Nephron progenitor cell (in vitro differentiated cells): ENCODE results near the gene CNR1.

ENCODE experiments used
- DNase-seq: peaks from one replicate; pipeline ENCODE4 v3.0.0; 2021
- H3K27ac Mint-ChIP-seq: 2 replicates; pipeline ENCODE4 v1.8.0; 2021; ENCODE audit warnings: mild to moderate bottlenecking, moderate library complexity, mixed read lengths
- H3K27me3 Mint-ChIP-seq: 2 replicates; pipeline ENCODE4 v1.8.0; 2021; ENCODE audit warnings: mild to moderate bottlenecking, low read depth, mixed read lengths; ENCODE audit not compliant: poor library complexity
- H3K36me3 Mint-ChIP-seq: 2 replicates; pipeline ENCODE4 v1.8.0; 2021; ENCODE audit warnings: low read depth, mixed read lengths
- H3K4me1 Mint-ChIP-seq: 2 replicates; pipeline ENCODE4 v1.8.0; 2021; ENCODE audit warnings: mixed read lengths
- H3K4me3 Mint-ChIP-seq: 2 replicates; pipeline ENCODE4 v1.8.0; 2021; ENCODE audit warnings: mild to moderate bottlenecking, moderate library complexity, mixed read lengths
- H3K9me3 Mint-ChIP-seq: 2 replicates; pipeline ENCODE4 v1.8.0; 2021; ENCODE audit warnings: mild to moderate bottlenecking, moderate library complexity, mixed read lengths
- TF ChIP-seq, protein P1 (sequence below): fragments of 200-600 bp; sonication (generic); IDR thresholded peaks from 2 replicates; pipeline ENCODE4 v1.5.0; 2021; ENCODE audit warnings: antibody characterized with exemption

CNR1 gene

DNA sequence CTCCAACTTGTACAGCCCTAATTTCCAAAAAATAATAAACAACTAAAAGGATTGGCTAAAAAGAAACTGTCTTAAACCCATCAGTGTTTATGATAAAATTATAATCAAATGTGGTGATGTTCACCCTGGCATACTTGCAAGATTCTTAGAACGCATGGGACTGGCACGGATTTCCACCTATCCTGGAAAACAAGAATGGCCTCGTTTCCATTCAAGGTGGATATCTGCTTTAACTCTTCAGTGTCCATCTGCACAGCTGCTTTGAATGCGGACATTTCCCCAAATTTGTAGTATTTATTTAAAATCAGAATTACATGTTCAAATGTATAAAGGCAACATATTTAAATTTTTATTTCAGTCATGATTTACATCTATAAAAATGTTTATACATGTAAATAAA is 4.2 kb downstream of the CNR1 start:
- H3K4me1 Mint-ChIP-seq, result peaks cover 25% of the 10 kb centered on the region
- TF ChIP-seq, protein P1, sequence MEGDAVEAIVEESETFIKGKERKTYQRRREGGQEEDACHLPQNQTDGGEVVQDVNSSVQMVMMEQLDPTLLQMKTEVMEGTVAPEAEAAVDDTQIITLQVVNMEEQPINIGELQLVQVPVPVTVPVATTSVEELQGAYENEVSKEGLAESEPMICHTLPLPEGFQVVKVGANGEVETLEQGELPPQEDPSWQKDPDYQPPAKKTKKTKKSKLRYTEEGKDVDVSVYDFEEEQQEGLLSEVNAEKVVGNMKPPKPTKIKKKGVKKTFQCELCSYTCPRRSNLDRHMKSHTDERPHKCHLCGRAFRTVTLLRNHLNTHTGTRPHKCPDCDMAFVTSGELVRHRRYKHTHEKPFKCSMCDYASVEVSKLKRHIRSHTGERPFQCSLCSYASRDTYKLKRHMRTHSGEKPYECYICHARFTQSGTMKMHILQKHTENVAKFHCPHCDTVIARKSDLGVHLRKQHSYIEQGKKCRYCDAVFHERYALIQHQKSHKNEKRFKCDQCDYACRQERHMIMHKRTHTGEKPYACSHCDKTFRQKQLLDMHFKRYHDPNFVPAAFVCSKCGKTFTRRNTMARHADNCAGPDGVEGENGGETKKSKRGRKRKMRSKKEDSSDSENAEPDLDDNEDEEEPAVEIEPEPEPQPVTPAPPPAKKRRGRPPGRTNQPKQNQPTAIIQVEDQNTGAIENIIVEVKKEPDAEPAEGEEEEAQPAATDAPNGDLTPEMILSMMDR, result no peak
- H3K27ac Mint-ChIP-seq, result no peak overlapping the region
- peaks cover 14% of the 10 kb centered on the region for H3K27me3 Mint-ChIP-seq
- no peaks in the 10 kb centered on the region for H3K36me3 Mint-ChIP-seq
- no peak overlapping the region for H3K4me3 Mint-ChIP-seq
- no peaks in the 10 kb centered on the region for H3K9me3 Mint-ChIP-seq
- DNase-seq, result no peak

DNA sequence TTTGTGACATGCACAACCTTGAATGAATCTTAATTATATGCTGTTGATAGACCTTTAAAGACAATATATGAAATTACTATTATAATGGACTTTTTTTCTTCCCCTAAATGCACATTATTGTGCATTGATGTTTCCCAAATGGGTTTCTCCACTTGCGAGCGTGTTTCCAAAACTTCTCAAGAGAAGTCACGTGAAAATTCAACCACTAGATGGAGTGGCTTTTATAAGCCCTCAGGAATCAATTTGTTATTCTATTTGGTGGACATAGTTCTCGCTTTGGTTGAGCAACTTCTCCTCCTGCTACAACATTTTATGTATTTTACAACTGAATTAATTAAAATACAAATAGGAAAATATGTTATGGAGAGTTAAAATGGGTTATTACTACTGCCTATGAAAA is 9.0 kb downstream of the CNR1 start:
- peaks cover 4% of the 10 kb centered on the region for H3K27me3 Mint-ChIP-seq
- TF ChIP-seq, protein P1, result peak; percentile 18
- H3K36me3 Mint-ChIP-seq, result no peaks in the 10 kb centered on the region
- H3K4me1 Mint-ChIP-seq, result no peaks in the 10 kb centered on the region
- H3K27ac Mint-ChIP-seq, result no peak overlapping the region
- no peak for DNase-seq
- H3K4me3 Mint-ChIP-seq, result no peak overlapping the region
- H3K9me3 Mint-ChIP-seq, result no peaks in the 10 kb centered on the region

DNA sequence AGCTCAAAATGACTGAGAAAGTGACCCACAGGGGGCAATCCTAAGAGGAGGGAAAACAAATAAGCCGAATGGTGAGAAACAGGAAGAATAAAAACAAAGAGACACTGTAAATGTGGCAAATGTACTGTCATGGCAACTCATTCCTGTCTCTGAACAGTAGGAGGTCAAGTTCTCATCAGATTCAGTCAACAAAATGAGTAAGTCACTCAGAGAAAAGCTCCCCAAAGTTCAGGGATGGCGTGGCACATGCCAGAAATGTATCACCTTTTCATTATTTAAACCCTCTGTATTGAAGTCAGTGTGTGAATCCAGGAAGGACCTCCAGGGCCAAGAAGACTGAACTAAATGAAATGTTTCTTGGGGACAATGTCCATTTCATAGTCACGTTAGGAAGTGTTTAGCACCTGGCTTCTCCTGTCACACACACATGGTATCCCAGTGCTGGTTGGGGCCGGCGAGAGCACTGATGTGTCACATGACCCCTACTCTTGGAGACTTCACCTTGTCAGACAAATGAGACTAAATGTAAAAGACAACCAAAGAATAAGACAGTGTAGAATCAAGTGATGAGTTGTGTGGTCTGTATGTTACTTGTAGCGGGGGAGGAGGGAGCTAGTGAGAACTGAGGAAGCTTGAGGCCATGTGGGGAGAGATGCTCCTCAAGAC is 20.7 kb downstream of the CNR1 start:
- Mint-ChIP-seq H3K36me3 (peaks cover 18% of the 10 kb centered on the region), H3K4me1 (no peaks in the 10 kb centered on the region), H3K4me3 (no peak overlapping the region), H3K9me3 (no peaks in the 10 kb centered on the region), H3K27ac (no peak overlapping the region), H3K27me3 (no peaks in the 10 kb centered on the region)
- TF ChIP-seq, protein P1, result no peak
- DNase-seq, result no peak

DNA sequence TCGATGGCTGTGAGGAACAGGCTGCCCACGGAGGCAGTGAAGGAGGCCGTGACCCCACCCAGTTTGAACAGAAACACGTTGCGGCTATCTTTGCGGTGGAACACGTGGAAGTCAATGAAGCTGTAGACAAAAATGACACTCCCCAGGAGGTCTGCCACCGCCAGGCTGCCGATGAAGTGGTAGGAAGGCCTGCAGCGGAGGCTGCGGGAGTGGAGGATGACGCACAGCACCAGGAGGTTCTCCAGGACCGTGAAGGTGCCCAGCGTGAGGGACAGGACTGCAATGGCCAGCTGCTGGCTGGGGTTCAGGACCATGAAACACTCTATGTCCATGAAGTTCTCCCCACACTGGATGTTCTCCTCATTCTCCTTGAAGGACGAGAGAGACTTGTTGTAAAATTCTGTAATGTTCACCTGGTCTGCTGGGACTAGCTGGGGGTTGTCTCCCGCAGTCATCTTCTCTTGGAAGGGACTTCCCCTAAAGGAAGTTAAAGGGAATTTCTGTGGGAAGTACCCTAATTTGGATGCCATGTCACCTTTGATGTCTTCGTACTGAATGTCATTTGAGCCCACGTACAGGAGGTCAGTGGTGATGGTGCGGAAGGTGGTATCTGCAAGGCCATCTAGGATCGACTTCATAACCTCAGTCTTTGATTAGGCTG is 21.4 kb downstream of the CNR1 start:
- Mint-ChIP-seq H3K4me3 (no peak overlapping the region), H3K27me3 (no peaks in the 10 kb centered on the region), H3K9me3 (no peaks in the 10 kb centered on the region), H3K4me1 (no peaks in the 10 kb centered on the region), H3K36me3 (peaks cover 18% of the 10 kb centered on the region), H3K27ac (no peak overlapping the region)
- TF ChIP-seq, protein P1, result no peak
- DNase-seq, result no peak

DNA sequence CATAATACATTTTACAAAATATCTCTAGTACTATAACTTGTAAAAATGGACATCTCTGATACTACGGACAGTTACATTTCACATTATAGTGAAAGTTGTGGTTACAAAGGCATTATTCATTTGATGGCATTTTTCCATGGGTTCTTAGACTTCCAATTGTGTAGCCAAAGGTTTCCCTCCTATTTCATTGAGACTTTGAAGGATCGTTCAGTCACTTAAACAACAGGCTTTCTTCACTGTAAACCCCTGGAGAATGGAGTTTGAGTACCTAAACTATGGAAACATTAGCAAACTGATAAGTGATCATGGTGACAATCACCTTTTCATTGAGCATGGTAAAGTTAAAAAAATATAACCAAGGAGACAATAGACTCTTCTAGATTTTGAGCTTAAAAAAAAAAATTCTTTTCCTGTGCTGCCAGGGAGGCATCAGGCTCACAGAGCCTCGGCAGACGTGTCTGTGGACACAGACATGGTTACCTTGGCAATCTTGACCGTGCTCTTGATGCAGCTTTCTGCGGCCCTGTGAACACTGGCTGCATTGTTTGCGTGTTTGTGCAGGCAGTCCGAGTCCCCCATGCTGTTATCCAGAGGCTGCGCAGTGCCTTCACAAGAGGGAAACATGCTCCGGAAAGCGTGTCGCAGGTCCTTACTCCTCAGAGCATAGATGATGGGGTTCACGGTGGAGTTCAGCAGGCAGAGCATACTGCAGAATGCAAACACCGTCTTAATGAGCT is 22.6 kb downstream of the CNR1 start:
- no peaks in the 10 kb centered on the region for H3K27me3 Mint-ChIP-seq
- DNase-seq, result no peak

More for the DNA sequence above, 22.6 kb downstream of the CNR1 start:
- Mint-ChIP-seq H3K4me3 (no peak overlapping the region), H3K9me3 (no peaks in the 10 kb centered on the region), H3K36me3 (peaks cover 18% of the 10 kb centered on the region), H3K27ac (no peak overlapping the region), H3K4me1 (no peaks in the 10 kb centered on the region)
- TF ChIP-seq, protein P1, result no peak
